Measurements from ENCODE around the gene GRID1.
"Not testable (repeated sequence)": the region's sequence is repeated elsewhere in the genome, so short reads cannot be mapped to it uniquely, and the experiment has no call there.

GRID1 gene

GRCh38 chr10:85993840-85994507 is 372.6 kb downstream of the GRID1 start:
- DNase-seq (ENCODE audit: low read depth), result no peak

GRCh38 chr10:85993140-85993539 is 373.5 kb downstream of the GRID1 start:
- DNase-seq (ENCODE audit: low read depth), result no peak

DNA sequence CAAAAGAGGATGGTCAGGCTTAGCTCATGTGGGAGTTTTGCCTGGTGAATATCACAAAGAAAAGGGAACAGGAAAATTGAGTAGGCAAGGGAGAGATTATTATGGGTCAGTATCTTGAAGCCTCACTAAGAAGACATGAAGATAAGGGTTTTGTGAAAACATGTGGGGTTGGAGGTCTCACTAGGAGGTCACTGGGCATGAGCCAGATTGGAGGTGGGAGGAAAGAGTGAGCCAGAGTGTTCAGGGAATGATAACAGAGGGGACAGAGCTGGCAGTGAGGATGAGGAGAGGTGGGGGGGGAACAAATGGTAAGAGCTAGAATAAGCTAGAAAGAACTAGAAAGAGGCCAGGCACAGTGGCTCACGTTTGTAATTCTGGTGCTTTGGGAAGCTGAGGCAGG is 374.3 kb downstream of the GRID1 start:
- DNase-seq (ENCODE audit: low read depth), result no peak

DNA sequence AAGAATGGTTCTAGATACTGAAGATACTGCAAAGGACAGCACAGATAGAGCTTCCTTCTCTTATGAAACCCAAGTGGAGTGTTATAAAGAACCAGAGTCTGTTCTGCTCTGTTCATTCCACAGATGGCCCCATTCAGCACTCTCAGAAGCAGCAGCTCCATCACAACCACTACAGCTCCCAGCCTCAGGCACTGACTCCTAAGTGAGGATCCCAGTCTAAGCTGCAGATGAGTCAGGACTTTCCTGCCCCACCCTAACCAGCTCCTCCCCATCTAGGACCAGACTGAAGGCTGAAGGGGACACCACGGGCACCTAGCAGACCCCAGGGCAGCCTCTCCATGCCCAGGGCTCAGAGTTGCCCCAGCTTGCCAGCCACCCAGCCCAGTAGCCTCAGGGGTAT is 379.8 kb downstream of the GRID1 start:
- no peak for DNase-seq (ENCODE audit: low read depth)

- DNase-seq (ENCODE audit: low read depth), result no peak
Measured at GRCh38 chr10:85983051-85983450, 383.5 kb downstream of the GRID1 start.

GRCh38 chr10:85979598-85979997 is 387.0 kb downstream of the GRID1 start:
- no peak for DNase-seq (ENCODE audit: low read depth)

- no peak for DNase-seq (ENCODE audit: low read depth)
Measured at GRCh38 chr10:85978566-85979358, 387.8 kb downstream of the GRID1 start.

DNA sequence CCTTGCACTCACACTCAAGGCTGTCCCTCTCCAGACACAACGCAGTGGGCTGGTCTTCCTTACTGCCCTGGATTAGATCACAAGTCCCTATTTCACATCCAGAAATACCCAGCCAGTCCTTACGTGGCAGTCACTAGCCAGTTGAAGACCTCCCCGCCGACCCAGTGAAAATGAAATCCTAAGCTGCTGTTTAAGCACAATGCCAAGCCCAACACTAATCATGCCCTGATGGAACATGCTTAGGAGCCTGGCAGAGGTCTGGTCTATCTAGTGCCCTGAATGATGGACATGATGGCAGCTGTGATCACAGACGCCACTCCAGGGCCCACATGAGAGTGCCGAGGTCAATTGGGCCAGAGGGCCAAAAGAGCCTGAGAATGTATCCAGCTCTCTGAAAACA is 389.0 kb downstream of the GRID1 start:
- no peak for DNase-seq (ENCODE audit: low read depth)

GRCh38 chr10:85976267-85976793 is 390.3 kb downstream of the GRID1 start:
- no peak for DNase-seq (ENCODE audit: low read depth)

- no peak for DNase-seq (ENCODE audit: low read depth)
Measured at GRCh38 chr10:85971494-85971893, 395.1 kb downstream of the GRID1 start.

DNA sequence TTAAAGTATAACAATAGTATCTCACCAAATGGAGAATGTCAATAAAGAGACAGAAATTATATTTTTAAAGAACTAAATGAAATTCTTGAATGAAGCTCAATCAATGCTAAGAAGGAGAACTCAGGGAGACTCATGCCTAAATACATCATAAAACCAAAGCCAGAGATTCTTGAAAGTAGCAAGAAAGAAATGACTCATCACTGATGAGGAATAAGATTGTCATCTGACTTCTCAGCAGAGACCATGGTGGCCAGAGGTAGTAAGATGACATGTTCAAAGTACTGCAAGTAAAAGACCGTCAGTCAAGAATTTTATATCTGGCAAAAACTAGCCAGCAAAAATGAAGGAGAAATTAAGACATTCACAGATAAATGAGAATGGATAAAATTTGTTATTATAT is 399.0 kb downstream of the GRID1 start:
- DNase-seq (ENCODE audit: low read depth), result peak; percentile 5

DNA sequence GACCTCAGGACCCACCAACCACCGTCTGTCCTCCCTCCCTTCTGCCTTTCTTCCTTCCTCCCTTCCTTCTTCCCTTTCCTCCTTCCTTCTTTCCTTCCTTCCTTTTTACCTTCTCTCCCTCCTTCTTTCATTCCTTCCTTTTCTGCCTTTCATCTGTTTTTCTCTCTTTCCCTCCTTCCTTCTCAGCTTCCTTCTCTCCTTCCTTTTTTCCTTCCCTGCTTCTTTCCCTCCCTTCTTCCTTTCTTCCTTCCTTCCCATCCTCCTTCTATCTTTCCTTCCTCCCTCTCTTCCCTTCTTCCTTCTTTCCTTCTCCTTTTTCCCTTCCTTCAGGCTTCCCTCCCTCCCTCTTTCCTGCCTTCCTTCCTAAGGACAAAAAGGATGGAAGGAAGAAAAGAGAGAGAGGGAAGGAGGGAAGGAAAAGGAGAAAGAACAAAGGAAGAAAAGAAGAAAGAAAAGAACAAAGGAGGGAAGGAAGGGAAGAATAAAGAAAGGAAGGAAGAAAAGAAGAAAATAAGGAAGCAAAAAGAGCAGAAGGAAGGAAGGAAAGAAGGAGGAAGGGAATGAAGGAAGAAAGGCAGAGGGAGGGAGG is 405.0 kb downstream of the GRID1 start:
- no peak for DNase-seq (ENCODE audit: low read depth)

DNA sequence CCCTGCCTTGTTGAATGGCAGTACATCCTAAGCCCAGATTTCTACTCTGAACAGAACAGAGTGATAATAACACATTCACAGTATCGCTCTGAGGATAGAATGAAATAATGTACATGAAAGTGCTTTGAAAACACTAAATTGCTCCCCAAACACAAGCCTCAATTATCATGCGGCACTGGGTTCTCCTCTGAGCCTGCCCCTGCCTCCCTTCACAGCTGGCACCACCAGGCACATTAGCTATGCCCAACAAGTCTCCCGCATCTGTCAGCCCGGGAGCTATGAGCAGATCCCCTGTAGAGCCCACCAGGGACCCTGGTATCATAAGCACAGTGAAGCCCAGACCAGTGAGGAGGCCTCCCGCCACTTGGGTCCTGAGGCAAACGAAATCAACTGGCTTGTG is 405.5 kb downstream of the GRID1 start:
- no peak for DNase-seq (ENCODE audit: low read depth)

DNA sequence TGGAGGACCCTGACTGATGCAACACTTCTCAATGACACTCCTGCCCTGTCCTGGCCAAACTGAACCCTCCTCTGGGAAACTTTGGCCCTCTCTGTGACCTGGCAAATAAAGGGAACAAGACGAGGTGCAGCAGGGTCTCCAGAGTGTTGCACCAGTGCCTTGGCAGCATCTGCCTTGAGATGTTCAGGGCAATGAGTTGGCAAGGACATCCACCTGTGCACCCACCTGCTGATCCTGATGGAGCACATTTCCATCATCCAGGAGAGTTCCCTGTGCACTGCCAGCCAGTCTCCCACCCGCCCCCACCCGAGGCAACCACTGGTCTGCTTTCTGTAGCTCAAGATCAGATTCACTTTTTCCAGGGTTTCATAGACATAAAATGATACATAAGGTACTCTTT is 407.4 kb downstream of the GRID1 start:
- DNase-seq (ENCODE audit: low read depth), result no peak

DNA sequence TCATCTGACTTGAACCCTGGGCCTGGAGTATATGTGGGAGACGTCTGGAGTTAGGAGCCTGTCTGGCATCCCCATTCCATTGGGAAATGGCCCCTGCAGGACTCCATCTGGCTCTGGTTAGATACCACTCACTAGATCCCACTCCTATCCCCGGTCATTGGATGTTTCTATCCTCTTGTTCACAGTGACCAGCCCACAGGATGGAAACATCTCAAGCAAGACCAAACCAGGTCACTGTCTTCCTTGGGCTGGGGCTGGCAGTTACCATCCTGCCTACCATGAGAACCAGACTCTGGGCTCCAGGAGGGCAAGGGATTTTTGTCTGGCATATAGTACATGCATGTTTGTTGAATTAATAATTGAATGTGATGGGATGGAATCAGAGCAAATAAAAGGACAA is 415.7 kb downstream of the GRID1 start:
- no peak for DNase-seq (ENCODE audit: low read depth)

GRCh38 chr10:85946713-85947326 is 419.8 kb downstream of the GRID1 start:
- no peak for DNase-seq (ENCODE audit: low read depth)

GRCh38 chr10:85936161-85936560 is 430.4 kb downstream of the GRID1 start:
- DNase-seq (ENCODE audit: low read depth), result no peak

- no peak for DNase-seq (ENCODE audit: low read depth)
Measured at GRCh38 chr10:85934586-85934985, 432.0 kb downstream of the GRID1 start.

GRCh38 chr10:85929993-85930392 is 436.6 kb downstream of the GRID1 start:
- DNase-seq (ENCODE audit: low read depth), result not testable (repeated sequence)

DNA sequence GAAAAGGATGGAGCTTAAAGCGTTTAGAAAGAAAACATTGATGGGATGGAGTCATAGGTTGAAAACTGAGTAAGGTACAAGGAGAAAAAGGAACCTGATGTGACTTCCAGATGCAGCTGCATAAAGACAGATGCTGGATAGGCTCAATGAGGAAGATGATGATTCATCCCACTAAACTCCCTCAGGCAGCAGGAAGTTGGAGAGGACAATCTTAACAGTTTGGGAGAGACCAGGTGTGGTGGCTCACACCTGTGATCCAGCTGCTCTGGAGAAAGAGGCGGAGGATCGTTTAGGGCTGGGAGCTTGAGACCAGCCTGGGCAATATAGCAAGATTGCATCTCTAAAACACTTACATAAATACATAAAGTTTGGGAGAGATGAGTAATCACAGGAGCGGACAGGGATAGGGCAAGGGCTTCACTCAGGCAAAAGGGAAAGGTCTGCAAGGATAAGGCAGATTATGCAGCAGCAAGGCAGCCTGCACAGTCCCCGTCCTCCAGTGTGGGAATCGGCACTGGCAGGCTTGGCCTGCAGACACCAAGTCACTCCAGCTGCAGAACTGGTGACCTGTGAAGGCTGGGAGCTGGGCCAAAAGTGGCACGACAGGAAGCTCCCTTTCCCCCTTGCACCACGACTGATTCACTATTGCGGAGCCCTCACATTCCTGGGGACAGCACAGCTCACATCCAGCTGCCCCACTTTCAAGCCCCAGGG is 438.5 kb downstream of the GRID1 start:
- DNase-seq (ENCODE audit: low read depth), result no peak

DNA sequence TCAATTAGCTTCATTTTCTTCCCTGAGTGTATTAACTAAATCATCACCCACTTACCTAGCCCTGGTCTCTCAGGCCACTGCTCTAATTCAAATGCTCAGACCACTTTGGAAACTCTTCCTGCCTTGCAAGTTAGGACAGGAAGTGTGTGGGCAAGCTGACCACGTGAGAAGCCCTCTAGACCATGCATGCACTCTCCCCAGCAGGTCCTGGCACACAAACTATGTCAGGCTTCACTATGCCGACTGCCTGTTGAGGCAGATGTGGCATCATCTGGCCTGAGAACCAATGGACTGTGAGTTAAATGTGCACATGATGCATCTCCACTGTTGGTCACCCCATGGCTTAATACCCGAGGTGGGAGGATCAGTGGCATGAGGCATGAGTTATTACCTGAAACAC is 439.6 kb downstream of the GRID1 start:
- DNase-seq (ENCODE audit: low read depth), result no peak

DNA sequence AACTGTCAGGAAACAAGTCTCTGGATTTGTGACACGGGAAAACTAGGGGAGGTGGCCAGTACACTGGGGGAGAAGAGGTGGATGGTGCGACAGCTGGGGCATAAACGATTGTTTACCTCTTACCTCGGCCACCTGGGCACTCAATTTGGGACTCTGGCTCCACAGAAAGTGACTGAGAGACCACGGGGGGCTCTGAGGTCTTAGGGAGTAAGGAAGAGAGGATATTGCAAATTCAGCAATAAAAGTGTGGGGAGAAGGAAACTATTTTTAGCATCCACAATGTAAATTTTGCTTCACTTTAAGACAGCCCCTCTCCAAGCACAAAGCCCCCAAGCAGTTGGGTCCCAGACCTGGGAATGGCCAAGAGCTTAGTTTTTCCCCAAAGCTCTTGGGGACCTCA is 440.5 kb downstream of the GRID1 start:
- no peak for DNase-seq (ENCODE audit: low read depth)

Data from HS-5 (cell line).